K562 (cell line): ENCODE results near the gene FRYL. TPM values are rescaled to one million over a fixed set of nuclear protein-coding genes. Genes with fewer than 3 reads are reported as not detected.
A peak's percentile ranks its signal among the peaks of the same experiment; 100 is the strongest.

ENCODE experiments used
- ARID1B ChIP-seq: fragments of 450-650 bp; IDR thresholded peaks from 2 replicates; pipeline ENCODE4 v1.6.1; 2016; ENCODE audit warnings: antibody characterized with exemption, mild to moderate bottlenecking, inconsistent platforms
- BCL6 ChIP-seq: fragments of 250-450 bp; sonication (Bioruptor Pico); IDR thresholded peaks from 2 replicates; pipeline ENCODE4 v1.4.0; 2020
- ETV6 ChIP-seq, 3 experiments: fragments of 150-350 bp in 1 of 3; sonication (generic) in 1 of 3; formaldehyde crosslinking in 1 of 3; IDR thresholded peaks; 2 replicates each; pipeline versions ENCODE4 v1.6.1 to v1.8.0; 2014 to 2022; ENCODE audit warnings: borderline replicate concordance in 2 of 3, low read depth in 2 of 3, antibody characterized with exemption in 1 of 3, low read length in 1 of 3, mild to moderate bottlenecking in 1 of 3, missing genetic modification reagents in 1 of 3
- FOS ChIP-seq: IDR thresholded peaks from 3 replicates; pipeline ENCODE4 v1.6.1; 2011; ENCODE audit not compliant: insufficient read length; ENCODE audit errors: extremely low read depth
- FOXA3 ChIP-seq, 2 experiments: fragments of 450-650 bp in 1 of 2; sonication (generic) in 1 of 2; formaldehyde crosslinking; IDR thresholded peaks in 1 of 2; conservative IDR thresholded peaks in 1 of 2; 2 replicates each; pipeline versions ENCODE4 v1.4.0 to v1.8.0; 2020 to 2022; ENCODE audit warnings: mild to moderate bottlenecking in 2 of 2, missing genetic modification reagents in 1 of 2
- HNRNPL ChIP-seq: fragments of 200-400 bp; formaldehyde crosslinking; IDR thresholded peaks from 2 replicates; pipeline ENCODE4 v1.6.1; 2017; ENCODE audit warnings: low read depth, mild to moderate bottlenecking, low read length
- KDM5B ChIP-seq: fragments of 200-600 bp; sonication (generic); IDR thresholded peaks from 2 replicates; pipeline ENCODE4 v1.6.1; 2012; ENCODE audit warnings: low read depth, mild to moderate bottlenecking, moderate library complexity, low read length, control low read depth, inconsistent platforms; ENCODE audit not compliant: insufficient replicate concordance
- KHSRP ChIP-seq: fragments of 450-650 bp; IDR thresholded peaks from 2 replicates; pipeline ENCODE4 v1.6.1; 2017
- LARP7 ChIP-seq: fragments of 450-650 bp; IDR thresholded peaks from 2 replicates; pipeline ENCODE4 v1.6.1; 2016
- MAFF ChIP-seq: IDR thresholded peaks from 2 replicates; pipeline ENCODE4 v1.6.1; 2012; ENCODE audit warnings: low read length, improper control_type of control experiment
- MIER1 ChIP-seq: fragments of 450-650 bp; IDR thresholded peaks from 2 replicates; pipeline ENCODE4 v1.6.1; 2016; ENCODE audit warnings: antibody characterized with exemption, mild to moderate bottlenecking, low read depth
- PPARD ChIP-seq: fragments of 250-450 bp; sonication (Bioruptor Pico); IDR thresholded peaks from 2 replicates; pipeline ENCODE4 v1.8.0; 2022; ENCODE audit warnings: inconsistent platforms, mild to moderate bottlenecking, moderate library complexity
- PRPF4 ChIP-seq: fragments of 200-400 bp; formaldehyde crosslinking; IDR thresholded peaks from one replicate; pipeline ENCODE4 v1.6.1; 2017; ENCODE audit warnings: low read length, low read depth, mild to moderate bottlenecking; ENCODE audit not compliant: insufficient read depth, poor library complexity, severe bottlenecking
- SMC3 ChIP-seq: conservative IDR thresholded peaks from 2 replicates; pipeline ENCODE4 v1.6.1; 2011; ENCODE audit warnings: low read depth, low read length, improper control_type of control experiment; ENCODE audit not compliant: insufficient read depth
- SNRNP70 ChIP-seq: fragments of 200-400 bp; formaldehyde crosslinking; optimal IDR thresholded peaks from 2 replicates; pipeline ENCODE3; 2017; ENCODE audit warnings: low read depth, low read length
- SP2 ChIP-seq: IDR thresholded peaks from 2 replicates; pipeline ENCODE4 v1.6.1; 2011; ENCODE audit warnings: mild to moderate bottlenecking, low read depth, low read length, moderate library complexity; ENCODE audit not compliant: poor library complexity, severe bottlenecking; ENCODE audit errors: extremely low read depth
- XRCC5 ChIP-seq: fragments of 200-400 bp; formaldehyde crosslinking; IDR thresholded peaks from 2 replicates; pipeline ENCODE4 v1.6.1; 2017; ENCODE audit warnings: low read depth, mild to moderate bottlenecking, low read length
- ZC3H4 ChIP-seq: sonication (generic); formaldehyde crosslinking; IDR thresholded peaks from 2 replicates; pipeline ENCODE4 v1.9.0; 2021; ENCODE audit warnings: missing genetic modification reagents, borderline replicate concordance
- ZNF165 ChIP-seq: fragments of 250-450 bp; sonication (Bioruptor Pico); IDR thresholded peaks from 2 replicates; pipeline ENCODE4 v1.4.0; 2020; ENCODE audit warnings: borderline replicate concordance
- ZNF431 ChIP-seq: sonication (generic); formaldehyde crosslinking; IDR thresholded peaks from 2 replicates; pipeline ENCODE4 v1.8.0; 2022; ENCODE audit warnings: mild to moderate bottlenecking, missing genetic modification reagents
- polyA plus RNA-seq, 8 experiments: library from polyadenylated mRNA; depleted of rRNA in 4 of 8; stranded (reverse) in 5 of 8; unstranded in 3 of 8; fragments of >200 nt; fragmentation: Nextera tagmentation in 2 of 8; fragmentation: Illumina TruSeq in 1 of 8; extraction: Ambion mirVana in 2 of 8; extraction: Trizol in 1 of 8; gene quantifications; 2 replicates each; pipeline versions ENCODE4 v1.2.1 to v1.2.3, GENCODE V29; 2011 to 2014; ENCODE audit warnings: inconsistent platforms in 1 of 8, missing spikeins in 1 of 8
- total RNA-seq, 7 experiments: library from RNA; depleted of rRNA in 6 of 7; stranded (reverse); fragments of >200 nt in 6 of 7; fragmentation: Illumina TruSeq in 2 of 7; extraction: Trizol in 2 of 7; gene quantifications; 2 replicates each; pipeline versions ENCODE4 v1.2.1 to v1.2.3, GENCODE V29; 2011 to 2021; ENCODE audit warnings: low replicate concordance in 1 of 7
- TF ChIP-seq, protein P1 (sequence below): sonication (generic); formaldehyde crosslinking; IDR thresholded peaks from 2 replicates; pipeline ENCODE4 v1.9.0; 2022; ENCODE audit warnings: mild to moderate bottlenecking, missing genetic modification reagents
- TF ChIP-seq, protein P2 (sequence below): fragments of 450-650 bp; IDR thresholded peaks from one replicate; pipeline ENCODE4 v1.6.1; 2018; ENCODE audit warnings: mild to moderate bottlenecking, moderate library complexity; ENCODE audit not compliant: partially characterized antibody
- TF ChIP-seq, protein P3 (sequence below): fragments of 250-450 bp; sonication (Bioruptor Pico); IDR thresholded peaks from 2 replicates; pipeline ENCODE4 v1.4.0; 2020; ENCODE audit warnings: mild to moderate bottlenecking, moderate library complexity

Gene FRYL
- total and polyA plus RNA-seq, 9 of the 15 experiments (the other 6 are each of a cell fraction or from before 2014, with no cell fraction given), result 7.2 to 34.9 (median 15.9) TPM

DNA sequence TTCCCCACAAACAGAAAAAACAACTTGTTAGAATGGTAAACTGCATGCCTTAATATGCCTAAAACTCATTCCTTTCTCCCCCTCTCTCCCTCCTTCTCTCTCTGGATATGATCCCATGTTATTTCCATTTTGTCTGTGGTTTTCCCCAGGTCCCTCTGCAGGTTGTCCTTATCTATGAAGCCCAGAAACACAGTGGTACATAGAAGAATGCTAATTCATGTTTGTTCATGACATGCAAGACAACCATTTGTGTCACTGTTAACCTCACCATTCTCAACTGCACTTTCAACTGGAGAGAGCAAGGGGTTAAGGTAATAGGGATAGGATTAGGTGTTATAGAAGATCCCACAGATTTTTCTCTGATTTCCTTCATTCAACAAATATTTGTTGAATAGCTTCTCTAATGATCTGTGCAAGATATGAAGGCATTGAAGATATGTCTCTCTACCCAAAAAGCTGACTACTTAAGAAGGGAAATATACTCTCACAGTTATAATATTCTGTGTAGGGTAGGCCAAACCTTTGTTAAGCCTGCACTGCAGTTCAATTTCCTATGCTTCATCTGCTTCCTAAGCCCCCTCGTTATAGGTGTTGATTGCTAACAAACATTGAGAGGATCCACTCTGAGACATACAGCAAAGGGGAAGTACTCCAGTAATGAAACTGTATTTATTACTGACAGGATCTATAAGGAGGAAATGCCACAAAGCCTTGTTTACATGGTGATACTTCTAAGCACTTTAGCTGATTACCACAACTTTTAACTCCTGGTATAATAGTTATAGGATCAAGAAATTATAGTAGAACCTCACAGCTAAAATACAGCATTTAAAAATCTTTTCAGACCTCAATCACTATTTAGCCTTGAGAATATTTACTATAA lies 96.1 kb downstream of the FRYL start (continued):
- TF ChIP-seq, protein P1, sequence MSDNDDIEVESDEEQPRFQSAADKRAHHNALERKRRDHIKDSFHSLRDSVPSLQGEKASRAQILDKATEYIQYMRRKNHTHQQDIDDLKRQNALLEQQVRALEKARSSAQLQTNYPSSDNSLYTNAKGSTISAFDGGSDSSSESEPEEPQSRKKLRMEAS (CRISPR knock-in tag), result no peak
- TF ChIP-seq KHSRP (0 out of 2 replicates have a peak, but pooled peaks have one; percentile 68), SP2 (no peak), SMC3 (no peak), PRPF4 (no peak), ARID1B (peak; percentile 99), ZNF165 (CRISPR knock-in tag) (no peak), SNRNP70 (no peak), LARP7 (no peak), FOXA3 (CRISPR knock-in tag; conservative IDR thresholded peaks at IDR 0.05 in 1 of 2, IDR thresholded peaks at IDR 0.05 in 1 of 2) (peak; percentile 89 to 91), KDM5B (no peak), FOS (no peak), PPARD (CRISPR knock-in tag) (no peak), ZC3H4 (CRISPR knock-in tag) (no peak), MAFF (peak; percentile 82), HNRNPL (no peak), ZNF431 (CRISPR knock-in tag) (no peak), BCL6 (CRISPR knock-in tag) (no peak), XRCC5 (no peak), MIER1 (no peak), ETV6 (IDR thresholded peaks at IDR 0.05; ENCODE audit: borderline replicate concordance in 1 of 2, low read depth in 2 of 2, low read length in 1 of 2) (no peak), ETV6 (CRISPR knock-in tag; IDR thresholded peaks at IDR 0.05; ENCODE audit: borderline replicate concordance) (no peak)
- TF ChIP-seq, protein P2, sequence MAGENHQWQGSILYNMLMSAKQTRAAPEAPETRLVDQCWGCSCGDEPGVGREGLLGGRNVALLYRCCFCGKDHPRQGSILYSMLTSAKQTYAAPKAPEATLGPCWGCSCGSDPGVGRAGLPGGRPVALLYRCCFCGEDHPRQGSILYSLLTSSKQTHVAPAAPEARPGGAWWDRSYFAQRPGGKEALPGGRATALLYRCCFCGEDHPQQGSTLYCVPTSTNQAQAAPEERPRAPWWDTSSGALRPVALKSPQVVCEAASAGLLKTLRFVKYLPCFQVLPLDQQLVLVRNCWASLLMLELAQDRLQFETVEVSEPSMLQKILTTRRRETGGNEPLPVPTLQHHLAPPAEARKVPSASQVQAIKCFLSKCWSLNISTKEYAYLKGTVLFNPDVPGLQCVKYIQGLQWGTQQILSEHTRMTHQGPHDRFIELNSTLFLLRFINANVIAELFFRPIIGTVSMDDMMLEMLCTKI, result no peak
- TF ChIP-seq, protein P3, sequence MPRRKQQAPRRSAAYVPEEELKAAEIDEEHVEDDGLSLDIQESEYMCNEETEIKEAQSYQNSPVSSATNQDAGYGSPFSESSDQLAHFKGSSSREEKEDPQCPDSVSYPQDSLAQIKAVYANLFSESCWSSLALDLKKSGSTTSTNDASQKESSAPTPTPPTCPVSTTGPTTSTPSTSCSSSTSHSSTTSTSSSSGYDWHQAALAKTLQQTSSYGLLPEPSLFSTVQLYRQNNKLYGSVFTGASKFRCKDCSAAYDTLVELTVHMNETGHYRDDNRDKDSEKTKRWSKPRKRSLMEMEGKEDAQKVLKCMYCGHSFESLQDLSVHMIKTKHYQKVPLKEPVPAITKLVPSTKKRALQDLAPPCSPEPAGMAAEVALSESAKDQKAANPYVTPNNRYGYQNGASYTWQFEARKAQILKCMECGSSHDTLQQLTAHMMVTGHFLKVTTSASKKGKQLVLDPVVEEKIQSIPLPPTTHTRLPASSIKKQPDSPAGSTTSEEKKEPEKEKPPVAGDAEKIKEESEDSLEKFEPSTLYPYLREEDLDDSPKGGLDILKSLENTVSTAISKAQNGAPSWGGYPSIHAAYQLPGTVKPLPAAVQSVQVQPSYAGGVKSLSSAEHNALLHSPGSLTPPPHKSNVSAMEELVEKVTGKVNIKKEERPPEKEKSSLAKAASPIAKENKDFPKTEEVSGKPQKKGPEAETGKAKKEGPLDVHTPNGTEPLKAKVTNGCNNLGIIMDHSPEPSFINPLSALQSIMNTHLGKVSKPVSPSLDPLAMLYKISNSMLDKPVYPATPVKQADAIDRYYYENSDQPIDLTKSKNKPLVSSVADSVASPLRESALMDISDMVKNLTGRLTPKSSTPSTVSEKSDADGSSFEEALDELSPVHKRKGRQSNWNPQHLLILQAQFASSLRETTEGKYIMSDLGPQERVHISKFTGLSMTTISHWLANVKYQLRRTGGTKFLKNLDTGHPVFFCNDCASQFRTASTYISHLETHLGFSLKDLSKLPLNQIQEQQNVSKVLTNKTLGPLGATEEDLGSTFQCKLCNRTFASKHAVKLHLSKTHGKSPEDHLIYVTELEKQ (CRISPR knock-in tag), result no peak
